Activated CD4-positive, alpha-beta T cell treated with anti-CD3 and anti-CD28 coated beads for 36 hours (primary cell): ENCODE data around the gene HSPA8. TPM values are rescaled to one million over a fixed set of nuclear protein-coding genes. Genes with fewer than 3 reads are reported as not detected.
A peak's percentile ranks its signal among the peaks of the same experiment; 100 is the strongest.

ENCODE experiments used
- ATAC-seq: fragments of 200-7000 bp; cut with Tn5 transposase; one replicate; pipeline ENCODE4 v1.10.0; 2021; ENCODE audit warnings: mild to moderate bottlenecking, moderate library complexity
- CTCF ChIA-PET: fragments of 350-600 bp; sonication (Branson Sonifier 250); formaldehyde crosslinking; loops from one replicate; lab custom pipeline; 2021; ENCODE audit warnings: antibody characterized with exemption; lab: Charles Lee
- POLR2A ChIA-PET: fragments of 350-600 bp; sonication (Branson Sonifier 250); formaldehyde crosslinking; loops from one replicate; lab custom pipeline; 2021; ENCODE audit warnings: antibody characterized with exemption, inconsistent platforms; lab: Charles Lee
- DNase-seq: peaks from one replicate; pipeline ENCODE4 v3.0.0-alpha.2; 2020
- H3K27ac Mint-ChIP-seq: one replicate; pipeline ENCODE4 v1.8.0; 2021; ENCODE audit warnings: mixed read lengths
- H3K27me3 Mint-ChIP-seq: one replicate; pipeline ENCODE4 v1.8.0; 2021; ENCODE audit warnings: mixed read lengths
- H3K36me3 Mint-ChIP-seq: one replicate; pipeline ENCODE4 v1.8.0; 2021; ENCODE audit warnings: low read depth, mixed read lengths
- H3K4me1 Mint-ChIP-seq: one replicate; pipeline ENCODE4 v1.8.0; 2021; ENCODE audit warnings: mixed read lengths
- H3K4me3 Mint-ChIP-seq: one replicate; pipeline ENCODE4 v1.8.0; 2021; ENCODE audit warnings: mild to moderate bottlenecking, moderate library complexity, mixed read lengths
- H3K9me3 Mint-ChIP-seq: one replicate; pipeline ENCODE4 v1.8.0; 2021; ENCODE audit warnings: low read depth, mixed read lengths
- intact Hi-C, 2 experiments: fragments of 100-400 bp; cut with DNase I in 1 of 2; cut with micrococcal nuclease in 1 of 2; formaldehyde crosslinking; loops; one replicate each; pipeline versions ENCODE4 v1.14.2 to v1.15.1; 2022 to 2024; cut with DNase I, micrococcal nuclease
- total RNA-seq, 2 experiments: library from RNA; stranded (reverse); gene quantifications; one replicate each; pipeline ENCODE4 v1.2.3, GENCODE V29; 2021

Gene HSPA8
- total RNA-seq: 1,000 to 10,000 TPM; 2,604 to 3,375 TPM

DNA sequence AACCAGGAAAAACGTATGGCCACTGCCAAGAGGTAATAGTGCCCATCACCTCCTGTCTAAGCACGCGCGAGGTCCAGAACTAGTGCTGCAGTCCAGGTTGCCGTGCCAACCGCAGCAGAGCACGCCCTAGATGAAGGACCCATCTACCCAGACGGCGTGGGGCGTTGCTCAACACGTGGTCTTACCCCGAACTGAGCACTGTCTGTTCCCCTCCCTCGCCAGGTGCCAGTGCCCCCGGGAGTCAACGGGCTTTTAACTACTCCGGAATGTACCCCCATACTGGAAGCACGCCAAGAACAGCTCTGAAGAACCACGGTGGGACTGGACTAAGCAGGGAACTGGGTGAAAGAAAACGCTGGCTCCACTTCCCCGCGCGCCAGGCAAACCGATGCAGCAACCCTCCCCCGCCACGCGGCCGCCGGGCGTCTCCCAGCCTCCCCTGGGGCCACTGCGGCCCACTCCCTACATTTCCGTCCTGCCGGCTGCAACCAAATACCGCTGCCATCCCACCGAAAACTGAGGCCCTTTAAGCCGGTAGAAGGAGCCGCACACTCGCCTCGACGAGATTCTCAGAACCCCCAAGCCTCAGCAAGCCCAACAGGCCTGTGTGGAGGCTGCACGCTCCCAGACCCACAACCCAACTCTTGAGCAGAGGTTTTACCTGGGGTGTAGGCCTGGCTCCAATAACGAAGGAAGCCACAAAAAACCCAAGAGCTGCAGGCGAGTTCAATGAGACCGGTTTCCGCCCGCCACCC is at the start of gene HSPA8:
HSPA8 (minus strand) TSS at position 734 of the 755 bp plus-strand sequence. CDS start 812 bp downstream, outside the sequence.
- Mint-ChIP-seq H3K36me3 (peaks cover 68% of the 10 kb centered on the region), H3K4me3 (peak within 1 kb of the TSS; percentile 99), H3K9me3 (no peaks in the 10 kb centered on the region), H3K27me3 (no peaks in the 10 kb centered on the region), H3K27ac (peak within 1 kb of the TSS; percentile 99), H3K4me1 (peaks cover 44% of the 10 kb centered on the region)
- CTCF ChIA-PET: interaction anchor here (0.7 to 1.0 kb wide), 4 partner anchors 9 to 370 kb away, joined by 3 to 4 read pairs (median 3); no protein-coding TSS in a partner anchor
- intact Hi-C loops: loop anchor here (1.0 to 10.0 kb wide), 11 partner anchors 9 to 1769 kb away; partner anchors contain the start of genes SC5D (in 1 of the 2) and ZNF202 (in 1 of the 2)
- POLR2A ChIA-PET: interaction anchor here (0.5 to 3.6 kb wide), 27 partner anchors 8 to 1685 kb away, joined by 3 to 26 read pairs (median 5); no protein-coding TSS in a partner anchor
- ATAC-seq (peak; percentile 1), DNase-seq (peak; percentile 78)

DNA sequence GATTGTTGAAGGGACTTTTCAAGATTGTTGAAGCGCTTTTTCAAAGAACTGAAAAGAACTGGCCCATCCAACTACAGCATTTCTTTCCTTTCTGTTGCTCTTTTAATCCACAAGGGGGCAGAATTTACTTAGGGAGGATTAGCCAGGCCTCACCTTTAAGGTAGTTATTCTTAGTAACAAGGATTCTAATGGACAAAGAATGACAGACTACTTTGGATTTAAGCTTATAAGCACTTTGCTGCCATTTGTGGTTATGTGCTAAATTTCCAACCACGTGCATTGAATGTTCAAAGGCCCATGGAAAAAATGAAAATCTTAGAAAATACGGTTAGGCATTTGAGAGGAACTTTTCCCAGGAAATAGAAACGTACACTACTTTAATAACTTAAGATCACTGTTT is 49.5 kb upstream of the HSPA8 start:
- no peaks in the 10 kb centered on the region for H3K9me3 Mint-ChIP-seq
- intact Hi-C loops: loop anchor here (1.0 to 5.0 kb wide), 4 partner anchors 136 to 367 kb away; no protein-coding TSS in a partner anchor
- no peaks in the 10 kb centered on the region for H3K4me1 Mint-ChIP-seq
- ATAC-seq (peak; percentile 68), DNase-seq (no peak)
- no peaks in the 10 kb centered on the region for H3K27me3 Mint-ChIP-seq
- no peak overlapping the region for H3K4me3 Mint-ChIP-seq
- CTCF ChIA-PET: interaction anchor here (0.5 to 7.8 kb wide), 23 partner anchors 9 to 367 kb away, joined by 3 to 141 read pairs (median 6); no protein-coding TSS in a partner anchor
- POLR2A ChIA-PET: no interaction called here
- no peak overlapping the region for H3K27ac Mint-ChIP-seq
- no peaks in the 10 kb centered on the region for H3K36me3 Mint-ChIP-seq

- Mint-ChIP-seq H3K4me3 (no peak overlapping the region), H3K27me3 (no peaks in the 10 kb centered on the region), H3K36me3 (no peaks in the 10 kb centered on the region), H3K9me3 (no peaks in the 10 kb centered on the region), H3K27ac (peak overlapping the region; percentile 5), H3K4me1 (no peaks in the 10 kb centered on the region)
- ChIA-PET POLR2A (interaction anchor here (0.6 kb wide), 2 partner anchors 46 to 55 kb away, joined by 3 to 8 read pairs; no protein-coding TSS in a partner anchor), CTCF (interaction anchor here (0.6 to 7.8 kb wide), 31 partner anchors 8 to 567 kb away, joined by 3 to 141 read pairs (median 4); no protein-coding TSS in a partner anchor)
- intact Hi-C loops: loop anchor here (2.0 to 5.0 kb wide), 2 partner anchors 367 to 368 kb away; no protein-coding TSS in a partner anchor
- no peak for DNase-seq
- no peak for ATAC-seq
These were observed 48.5 kb upstream of the HSPA8 start for GRCh38 chr11:123110397-123110796.

DNA sequence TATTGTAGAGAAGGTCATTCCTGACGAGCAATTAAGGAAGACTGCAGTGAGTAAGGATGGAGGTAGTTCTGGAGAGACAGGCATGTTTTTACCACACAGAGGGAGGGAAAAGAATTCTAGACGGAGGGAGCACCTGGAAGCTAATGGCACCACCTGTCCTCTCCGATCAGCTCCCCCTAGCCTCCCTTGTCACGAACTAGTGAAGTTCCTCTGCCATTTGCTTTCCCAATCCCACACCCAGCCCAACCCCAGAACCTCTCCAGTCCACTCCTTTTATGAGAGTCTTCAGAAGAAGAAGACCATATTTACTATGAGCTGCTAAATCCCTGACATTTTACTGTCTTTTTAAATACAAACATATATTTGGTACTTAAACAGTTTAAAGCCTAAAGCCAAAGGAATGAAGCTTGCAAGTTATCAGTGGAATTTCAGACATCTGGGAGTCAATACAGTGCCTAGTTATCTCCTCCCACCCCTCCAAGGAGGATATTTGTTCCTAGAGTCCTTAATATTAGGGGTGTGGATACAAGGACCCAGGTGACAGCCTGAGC is 46.1 kb upstream of the HSPA8 start:
- Mint-ChIP-seq H3K4me1 (peaks cover 4% of the 10 kb centered on the region), H3K4me3 (no peak overlapping the region), H3K27ac (no peak overlapping the region), H3K36me3 (no peaks in the 10 kb centered on the region), H3K27me3 (no peaks in the 10 kb centered on the region), H3K9me3 (no peaks in the 10 kb centered on the region)
- ChIA-PET POLR2A (no interaction called here), CTCF (interaction anchor here (0.7 to 7.8 kb wide), 4 partner anchors 20 to 154 kb away, joined by 3 to 141 read pairs (median 14); no protein-coding TSS in a partner anchor)
- no peak for DNase-seq
- ATAC-seq: no peak
- intact Hi-C loops: no loop called here

GRCh38 chr11:123104697-123105096 is 42.8 kb upstream of the HSPA8 start:
- POLR2A ChIA-PET: interaction anchor here (0.6 kb wide), 1 partner anchor 79 kb away, joined by 6 read pairs; no protein-coding TSS in a partner anchor
- intact Hi-C loops: loop anchor here in 1 of 2 experiments (5.0 kb wide), 1 partner anchor 42 kb away; the partner anchor contains the start of gene HSPA8

DNA sequence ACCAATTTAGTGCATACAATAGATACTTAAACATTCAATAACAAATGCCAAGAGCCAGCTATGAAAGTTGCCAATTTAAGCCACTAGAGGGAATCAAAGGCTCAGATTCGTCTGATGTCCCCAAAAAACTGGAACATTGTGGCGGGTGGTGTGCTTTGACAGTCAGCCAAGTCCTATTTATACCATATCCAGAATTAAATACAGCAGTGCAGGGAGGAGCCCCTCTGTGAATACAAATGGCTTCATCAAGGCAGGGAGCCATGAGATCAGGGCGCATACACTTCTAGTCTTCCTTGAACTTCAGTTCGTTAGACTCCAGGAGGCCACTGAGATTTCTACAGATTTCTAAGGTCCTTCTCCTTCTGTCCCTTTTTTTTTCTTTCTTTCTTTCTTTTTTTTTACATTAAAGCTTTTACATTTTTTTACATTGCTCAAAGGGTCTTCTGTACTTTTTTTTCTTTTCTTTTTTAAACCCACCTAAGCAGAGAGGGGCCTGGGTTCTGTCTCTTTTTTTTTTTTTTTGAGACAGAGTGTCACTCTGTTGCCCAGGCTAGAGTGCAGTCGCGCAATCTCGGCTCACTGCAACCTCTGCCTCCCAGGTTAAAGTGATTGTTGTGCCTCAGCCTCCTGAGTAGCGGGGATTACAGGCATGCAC is 41.5 kb upstream of the HSPA8 start:
- no peak overlapping the region for H3K4me3 Mint-ChIP-seq
- H3K27ac Mint-ChIP-seq: no peak overlapping the region
- peak; percentile 77 for ATAC-seq
- no peaks in the 10 kb centered on the region for H3K36me3 Mint-ChIP-seq
- CTCF ChIA-PET: interaction anchor here (0.6 to 8.1 kb wide), 37 partner anchors 8 to 1701 kb away, joined by 3 to 91 read pairs (median 4); partner anchors contain the start of gene HSPA8
- H3K27me3 Mint-ChIP-seq: no peaks in the 10 kb centered on the region
- intact Hi-C loops: loop anchor here (2.0 to 5.0 kb wide), 2 partner anchors 41 to 143 kb away; partner anchors contain the start of gene HSPA8 (in 1 of the 2)
- DNase-seq: peak; percentile 46
- no peaks in the 10 kb centered on the region for H3K9me3 Mint-ChIP-seq
- POLR2A ChIA-PET: interaction anchor here (0.6 to 1.3 kb wide), 6 partner anchors 39 to 235 kb away, joined by 3 to 12 read pairs (median 4); partner anchors contain the start of gene HSPA8
- peaks cover 24% of the 10 kb centered on the region for H3K4me1 Mint-ChIP-seq

More at GRCh38 chr11:123104697-123105096, 42.8 kb upstream of the HSPA8 start:
- no peak overlapping the region for H3K4me3 Mint-ChIP-seq
- H3K4me1 Mint-ChIP-seq: peaks cover 24% of the 10 kb centered on the region
- H3K36me3 Mint-ChIP-seq: no peaks in the 10 kb centered on the region
- H3K27me3 Mint-ChIP-seq: no peaks in the 10 kb centered on the region
- ATAC-seq (no peak), DNase-seq (no peak)
- H3K9me3 Mint-ChIP-seq: no peaks in the 10 kb centered on the region
- H3K27ac Mint-ChIP-seq: no peak overlapping the region
- CTCF ChIA-PET: interaction anchor here (0.6 to 8.1 kb wide), 9 partner anchors 25 to 404 kb away, joined by 3 to 91 read pairs (median 3); no protein-coding TSS in a partner anchor

DNA sequence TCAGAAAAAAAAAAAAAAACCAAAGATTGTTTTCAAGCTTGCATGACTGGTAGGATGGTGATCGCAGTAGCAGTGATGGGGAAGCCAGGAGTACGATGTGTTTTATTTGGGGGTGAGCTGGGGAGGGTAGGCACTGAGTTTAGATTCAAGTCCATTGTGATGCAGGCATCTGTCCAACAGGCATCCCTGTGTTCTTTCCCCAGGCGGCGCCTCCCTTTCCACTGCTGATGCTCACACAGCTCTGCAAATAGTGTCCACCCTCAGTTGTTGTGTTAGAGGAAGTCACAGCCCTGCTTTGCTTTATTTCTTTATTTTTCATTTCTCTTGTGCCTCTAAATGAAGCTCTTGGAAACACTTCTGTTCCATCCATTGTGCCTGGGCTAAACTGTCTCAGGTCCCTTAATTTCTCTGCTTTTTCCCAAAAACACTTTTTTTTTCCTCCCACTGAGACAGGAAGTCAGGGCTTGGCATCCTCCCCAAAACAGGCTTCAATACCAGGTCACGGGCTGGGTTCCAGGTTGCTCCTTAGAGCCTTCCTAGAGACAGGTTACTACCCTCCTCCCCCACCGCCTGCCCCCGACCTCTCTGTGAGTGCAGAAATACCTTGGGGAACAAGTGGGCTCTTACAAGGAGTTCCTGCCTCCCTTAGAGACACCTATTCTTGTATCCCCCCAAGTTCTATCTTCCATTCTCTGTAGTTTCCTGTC is 38.6 kb upstream of the HSPA8 start:
- DNase-seq (no peak), ATAC-seq (peak; percentile 18)
- CTCF ChIA-PET: interaction anchor here (1.1 to 8.1 kb wide), 6 partner anchors 10 to 146 kb away, joined by 3 to 91 read pairs (median 4); no protein-coding TSS in a partner anchor
- POLR2A ChIA-PET: interaction anchor here (0.6 to 1.3 kb wide), 4 partner anchors 38 to 358 kb away, joined by 3 to 6 read pairs (median 4); partner anchors contain the start of gene HSPA8
- no peaks in the 10 kb centered on the region for H3K9me3 Mint-ChIP-seq
- H3K27ac Mint-ChIP-seq: peak overlapping the region; percentile 75
- H3K4me1 Mint-ChIP-seq: peaks cover 24% of the 10 kb centered on the region
- no peaks in the 10 kb centered on the region for H3K27me3 Mint-ChIP-seq
- no peaks in the 10 kb centered on the region for H3K36me3 Mint-ChIP-seq
- intact Hi-C loops: loop anchor here in 1 of 2 experiments (5.0 kb wide), 1 partner anchor 38 kb away; the partner anchor contains the start of gene HSPA8
- peak overlapping the region; percentile 46 for H3K4me3 Mint-ChIP-seq

DNA sequence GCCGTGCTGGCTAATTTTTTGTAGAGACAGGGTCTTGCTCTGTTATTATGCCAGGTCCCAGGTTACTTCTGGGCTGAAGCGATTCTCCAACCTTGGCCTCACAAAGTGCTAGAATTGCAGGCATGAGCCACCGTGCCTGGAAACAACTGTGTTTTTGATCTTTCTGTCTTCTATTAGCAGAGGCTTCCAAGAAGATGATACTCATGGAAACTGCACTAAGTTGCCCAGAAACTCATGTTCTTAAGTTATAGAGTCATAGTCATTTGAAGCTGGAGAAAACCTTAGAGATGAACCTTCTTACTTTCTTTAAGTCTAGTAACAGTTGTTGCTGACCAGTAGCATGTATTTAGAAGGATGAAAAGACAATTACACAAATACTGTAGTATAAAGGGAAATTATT is 37.1 kb upstream of the HSPA8 start:
- intact Hi-C loops: no loop called here
- Mint-ChIP-seq H3K9me3 (no peaks in the 10 kb centered on the region), H3K4me3 (no peak overlapping the region), H3K27ac (no peak overlapping the region), H3K4me1 (peaks cover 24% of the 10 kb centered on the region), H3K27me3 (no peaks in the 10 kb centered on the region), H3K36me3 (no peaks in the 10 kb centered on the region)
- POLR2A ChIA-PET: no interaction called here
- ATAC-seq (no peak), DNase-seq (no peak)
- CTCF ChIA-PET: interaction anchor here (1.0 to 8.1 kb wide), 4 partner anchors 11 to 162 kb away, joined by 3 to 91 read pairs (median 4); no protein-coding TSS in a partner anchor

DNA sequence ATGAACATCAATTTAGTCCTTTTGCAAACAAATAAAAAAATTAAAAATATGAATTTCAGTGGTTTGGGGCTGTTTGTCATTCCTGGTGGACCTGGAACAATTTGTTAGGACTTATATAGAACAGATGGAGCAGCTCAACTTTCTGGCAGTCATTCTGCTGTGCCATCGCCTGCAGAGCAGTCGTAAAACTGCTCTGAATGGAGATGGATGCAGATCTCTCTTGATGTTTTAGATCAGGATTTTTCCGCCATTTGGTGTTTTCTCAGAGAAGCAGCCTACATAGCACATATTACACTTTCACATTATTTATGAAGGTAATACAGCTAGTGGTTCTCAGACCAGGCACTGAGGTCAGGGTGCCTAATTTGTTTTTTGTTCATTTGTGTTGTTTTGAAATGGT is 31.8 kb upstream of the HSPA8 start:
- POLR2A ChIA-PET: interaction anchor here (1.3 kb wide), 1 partner anchor 31 kb away, joined by 3 read pairs; the partner anchor contains the start of gene HSPA8
- no peaks in the 10 kb centered on the region for H3K9me3 Mint-ChIP-seq
- no peak overlapping the region for H3K4me3 Mint-ChIP-seq
- CTCF ChIA-PET: interaction anchor here (1.2 to 1.5 kb wide), 2 partner anchors 9 to 154 kb away, joined by 5 to 9 read pairs; no protein-coding TSS in a partner anchor
- H3K4me1 Mint-ChIP-seq: peaks cover 5% of the 10 kb centered on the region
- ATAC-seq (no peak), DNase-seq (no peak)
- no peaks in the 10 kb centered on the region for H3K27me3 Mint-ChIP-seq
- H3K36me3 Mint-ChIP-seq: no peaks in the 10 kb centered on the region
- no peak overlapping the region for H3K27ac Mint-ChIP-seq
- intact Hi-C loops: no loop called here

GRCh38 chr11:123091506-123091905 is 29.6 kb upstream of the HSPA8 start:
- Mint-ChIP-seq H3K9me3 (no peaks in the 10 kb centered on the region), H3K4me1 (peaks cover 24% of the 10 kb centered on the region), H3K36me3 (no peaks in the 10 kb centered on the region), H3K27me3 (no peaks in the 10 kb centered on the region), H3K4me3 (no peak overlapping the region), H3K27ac (no peak overlapping the region)
- intact Hi-C loops: no loop called here
- ChIA-PET POLR2A (no interaction called here), CTCF (interaction anchor here (0.8 to 2.0 kb wide), 2 partner anchors 18 to 20 kb away, joined by 6 to 8 read pairs; no protein-coding TSS in a partner anchor)
- no peak for DNase-seq
- no peak for ATAC-seq
